Anterior cingulate cortex (tissue), 58 donors: ENCODE results near the gene COL28A1.
A peak's percentile ranks its signal among the peaks of the same experiment; 100 is the strongest.

ENCODE experiments used
- DNase-seq, 58 donors: peaks; one replicate each; lab custom pipeline; 2025; lab: John Stamatoyannopoulos, UW

Gene COL28A1

GRCh38 chr7:7522421-7522820 is 13.3 kb downstream of the COL28A1 start:
- DNase-seq, result no peak

DNA sequence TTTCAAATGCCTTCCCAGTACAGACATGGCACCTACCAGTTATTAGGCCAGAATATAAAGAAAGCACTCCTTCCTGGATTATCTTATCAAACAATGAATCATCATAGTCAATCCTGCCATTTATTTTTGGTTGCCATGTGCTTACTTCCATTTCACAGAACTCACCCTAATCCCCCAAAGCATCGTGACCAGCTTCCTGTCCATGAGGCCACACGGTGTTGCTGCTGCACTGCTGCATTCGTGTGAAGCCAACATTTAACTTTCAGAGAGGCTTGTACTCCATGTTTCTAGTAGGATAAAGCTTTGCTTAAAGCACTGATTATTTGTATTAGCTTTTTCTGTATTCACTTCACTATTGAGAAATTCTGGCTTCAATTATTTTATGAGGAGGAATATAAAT is 14.4 kb downstream of the COL28A1 start:
- no peak for DNase-seq

- no peak for DNase-seq
Measured at GRCh38 chr7:7519528-7519927, 16.1 kb downstream of the COL28A1 start.

GRCh38 chr7:7519056-7519455 is 16.6 kb downstream of the COL28A1 start:
- no peak for DNase-seq

GRCh38 chr7:7517754-7518153 is 17.9 kb downstream of the COL28A1 start:
- no peak for DNase-seq

DNA sequence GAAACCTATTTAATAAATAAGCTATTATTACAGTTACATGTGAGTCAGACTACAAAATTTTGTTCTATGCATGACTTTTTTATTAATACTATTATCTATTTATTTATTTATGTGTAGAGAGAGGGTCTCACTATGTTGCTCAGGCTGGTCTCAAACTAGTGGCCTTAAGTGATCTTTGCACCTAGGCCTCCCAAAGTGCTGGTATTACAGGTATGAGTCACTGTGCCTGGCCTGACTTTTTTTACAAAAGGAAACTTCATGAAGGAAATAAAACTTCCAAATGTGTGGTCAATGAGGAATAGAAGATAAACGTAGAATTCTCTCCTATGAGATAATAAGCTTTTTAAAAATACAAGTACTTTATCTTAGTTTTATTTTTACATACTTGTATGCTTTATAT is 19.0 kb downstream of the COL28A1 start:
- DNase-seq, result no peak

DNA sequence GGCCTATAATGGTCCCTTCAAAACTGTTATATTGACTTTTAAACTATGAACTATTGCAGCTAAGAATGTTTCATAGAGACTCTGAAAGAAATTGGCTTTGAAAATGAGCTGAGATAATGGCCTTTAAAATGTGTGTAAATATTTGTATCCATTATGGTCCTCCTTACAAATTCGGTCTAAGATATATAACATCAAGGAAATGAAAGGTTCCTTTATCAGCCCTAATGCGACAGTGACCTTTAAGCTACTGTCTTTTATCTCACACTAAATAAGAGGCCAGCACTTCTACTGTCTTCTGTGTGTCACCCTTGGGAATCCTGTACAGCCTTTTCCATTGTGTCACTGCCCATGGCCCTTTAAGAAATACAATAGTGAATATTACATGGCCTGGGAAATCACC is 19.5 kb downstream of the COL28A1 start:
- DNase-seq, result no peak

GRCh38 chr7:7512861-7513597 is 22.6 kb downstream of the COL28A1 start:
- DNase-seq, result no peak

DNA sequence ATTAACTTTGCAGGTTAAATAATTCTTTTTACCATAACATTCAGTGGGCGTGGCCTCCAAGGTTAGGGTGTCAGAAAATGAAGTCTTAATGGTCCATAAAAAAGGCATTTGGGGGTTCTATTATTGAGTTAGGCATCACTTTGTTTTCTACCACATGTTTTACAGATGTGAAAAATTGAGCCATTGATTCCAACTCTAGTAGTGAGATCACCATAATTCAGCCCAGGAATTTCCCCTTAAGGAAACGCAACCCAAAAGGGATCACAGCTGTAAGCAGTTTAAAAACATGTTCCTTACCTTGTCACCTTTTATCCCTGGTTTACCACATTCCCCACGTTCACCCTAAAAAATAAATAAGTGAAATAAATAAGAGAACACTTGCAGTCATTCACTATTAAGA is 24.9 kb downstream of the COL28A1 start:
- DNase-seq, result no peak

- DNase-seq, result no peak
Measured at GRCh38 chr7:7505915-7506314, 29.8 kb downstream of the COL28A1 start.

DNA sequence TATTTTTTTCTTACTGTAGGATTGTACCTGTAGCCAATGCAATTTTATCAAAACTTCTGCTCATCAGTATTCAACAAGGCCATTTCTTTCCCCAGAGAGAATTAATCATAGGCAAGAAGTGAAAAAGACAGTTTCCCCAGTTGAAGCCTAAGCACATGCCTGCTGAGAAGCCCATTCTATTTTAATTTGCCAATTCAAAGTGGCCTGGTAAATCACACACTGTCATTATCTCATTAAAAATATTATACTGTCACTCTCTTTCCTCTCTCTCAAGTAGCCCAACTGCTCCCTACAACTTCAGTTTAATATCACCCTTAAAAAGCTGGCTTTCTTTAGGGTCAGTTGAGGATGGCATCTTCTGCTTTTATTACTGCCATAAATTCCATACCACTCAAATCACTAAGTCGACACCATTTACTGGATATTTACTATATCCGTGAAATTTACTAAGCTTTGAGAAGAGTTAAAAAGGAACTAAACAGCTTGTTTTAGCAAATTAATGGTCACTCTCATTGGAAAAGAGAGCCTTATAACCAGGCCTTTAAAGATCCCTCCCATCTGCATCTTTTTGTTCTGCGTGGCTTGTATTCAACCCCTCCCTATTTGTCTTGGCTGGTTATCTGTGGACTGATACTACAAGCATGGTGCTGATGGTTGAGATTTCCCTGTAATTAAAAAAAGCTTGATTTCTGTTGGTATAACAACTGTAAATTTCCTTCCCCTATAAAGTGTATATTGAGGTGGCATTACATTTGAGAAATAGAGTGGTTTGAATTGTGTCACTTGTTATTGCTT is 30.6 kb downstream of the COL28A1 start:
- no peak for DNase-seq

DNA sequence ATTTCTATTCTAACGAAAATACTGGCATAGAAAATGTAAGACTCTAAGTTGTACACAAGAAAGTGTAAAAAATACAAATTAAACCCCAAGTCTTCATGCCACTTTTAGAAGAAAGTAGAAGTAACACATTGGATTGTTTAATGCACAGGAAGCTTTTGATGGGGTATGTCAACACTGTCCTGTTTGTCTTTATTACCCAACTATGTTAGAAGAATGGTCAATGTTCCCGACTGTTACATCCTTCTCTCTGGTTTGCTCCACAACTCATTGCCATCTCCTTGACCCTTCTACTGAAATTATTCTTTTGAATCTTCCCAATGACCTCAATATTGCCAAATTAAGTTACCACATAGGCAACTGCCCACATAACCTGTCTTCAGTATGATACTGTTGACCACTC is 35.8 kb downstream of the COL28A1 start:
- DNase-seq, result no peak

- DNase-seq, result no peak
Measured at GRCh38 chr7:7498856-7499255, 36.8 kb downstream of the COL28A1 start.

DNA sequence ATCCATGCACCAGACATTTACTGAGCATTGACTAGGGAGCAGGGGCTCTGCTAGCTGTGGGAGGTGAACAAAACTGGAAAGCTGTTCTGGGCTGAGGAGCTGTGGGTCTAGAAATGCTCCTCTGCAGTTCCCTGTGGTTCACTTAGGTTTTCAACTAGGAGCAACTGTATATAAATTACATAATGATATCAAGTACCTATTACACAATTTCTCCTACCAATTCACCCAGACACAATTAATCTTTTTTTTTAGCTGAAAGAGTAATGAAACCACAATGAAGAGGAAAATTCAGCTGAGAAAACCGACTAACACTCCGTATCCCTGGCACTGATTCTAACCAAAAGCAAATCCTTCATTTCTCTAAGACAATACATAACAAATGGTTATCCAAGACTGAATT is 39.4 kb downstream of the COL28A1 start:
- DNase-seq, result no peak

GRCh38 chr7:7495171-7495570 is 40.5 kb downstream of the COL28A1 start:
- DNase-seq, result no peak

GRCh38 chr7:7491044-7491443 is 44.6 kb downstream of the COL28A1 start:
- no peak for DNase-seq

- DNase-seq, result no peak
Measured at GRCh38 chr7:7490003-7490402, 45.7 kb downstream of the COL28A1 start.

- DNase-seq, result peak in 1 of 58 donors; percentile 2
Measured at GRCh38 chr7:7489546-7489945, 46.1 kb downstream of the COL28A1 start.

GRCh38 chr7:7486362-7486761 is 49.3 kb downstream of the COL28A1 start:
- DNase-seq, result no peak

GRCh38 chr7:7484072-7484471 is 51.6 kb downstream of the COL28A1 start:
- no peak for DNase-seq

DNA sequence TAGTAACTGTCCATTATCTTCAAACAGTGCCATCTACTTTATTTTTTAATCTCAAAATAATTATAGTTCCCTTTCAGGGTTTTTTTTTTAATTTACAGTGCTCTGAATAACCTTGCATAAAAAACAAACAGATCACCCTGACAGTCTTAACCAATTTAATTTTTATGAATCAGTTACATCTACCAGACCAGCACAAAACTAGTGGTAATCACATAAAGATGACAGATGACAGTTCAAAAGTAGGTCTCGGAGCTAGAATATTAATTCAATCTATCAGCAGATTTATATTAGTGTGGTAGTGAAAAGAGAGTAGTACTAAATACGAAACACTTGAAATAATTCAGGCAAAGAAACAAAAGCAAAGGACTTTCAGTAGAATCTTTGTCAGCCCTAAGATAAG is 53.9 kb downstream of the COL28A1 start:
- DNase-seq, result no peak

GRCh38 chr7:7479275-7479805 is 56.3 kb downstream of the COL28A1 start:
- DNase-seq, result no peak
